ENCODE measurements around the gene VASN. TPM values are rescaled to one million over a fixed set of nuclear protein-coding genes. Genes with fewer than 3 reads are reported as not detected.

VASN gene
- total and polyA plus RNA-seq, 2 donors from 2014 or later: 75.7 to 82.7 TPM

DNA sequence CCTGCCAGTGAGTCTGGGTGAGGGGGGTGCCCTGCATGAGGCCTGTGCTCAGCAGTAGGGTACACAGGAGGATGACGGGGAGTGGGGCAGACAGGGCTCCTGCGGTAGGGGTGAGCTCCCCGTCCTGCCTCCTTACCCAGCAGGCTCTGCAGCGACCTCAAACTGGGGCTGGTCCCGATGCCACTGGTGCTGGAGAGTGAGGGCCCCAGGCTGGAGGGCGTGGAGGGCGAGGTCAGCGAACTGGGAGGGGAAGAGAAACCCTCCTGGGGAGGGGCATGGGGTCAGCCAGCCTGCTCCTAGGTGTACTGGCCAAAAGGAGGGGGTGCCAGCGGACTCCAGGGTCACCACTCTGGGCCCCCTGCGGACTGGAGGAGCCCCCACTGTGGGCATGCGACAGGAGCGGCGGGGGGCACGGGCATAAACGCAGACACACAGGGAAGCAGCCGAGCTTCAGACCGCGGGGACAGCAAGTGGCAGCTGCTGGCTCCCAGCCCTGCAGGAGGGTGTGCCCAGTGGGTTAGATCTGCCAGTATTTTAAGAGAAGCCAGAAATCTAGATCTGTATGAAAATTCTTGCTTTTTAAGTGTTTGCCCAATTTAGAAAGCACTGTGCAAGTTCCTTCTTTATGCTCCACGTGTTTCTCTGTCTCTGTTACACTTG, 9.0 kb upstream of the VASN start:
- H3K4me1 ChIP-seq (ENCODE audit: control insufficient read depth in 2 of 3, insufficient read depth in 2 of 3, low read depth in 1 of 3, low read length in 3 of 3): no peaks in the 10 kb centered on the region
- intact Hi-C loops (cut with DNase I): loop anchor here (5.0 kb wide), 1 partner anchor 40 kb away; no protein-coding TSS in a partner anchor
- FAIRE-seq (no peak), DNase-seq (no peak)
- H3K4me3 ChIP-seq (ENCODE audit: low read length in 3 of 3): no peak overlapping the region
- H3K27ac ChIP-seq (ENCODE audit: low read depth in 2 of 2, low read length in 2 of 2): no peak overlapping the region
- peaks cover 0 to 2% (median 0%) of the 10 kb centered on the region in 3 donors for H3K36me3 ChIP-seq (ENCODE audit: control insufficient read depth in 2 of 3, insufficient read depth in 3 of 3, low read length in 3 of 3)
- H3K9ac ChIP-seq (ENCODE audit: low read length in 3 of 3): no peak overlapping the region
- H3K27me3 ChIP-seq (ENCODE audit: control insufficient read depth, insufficient read depth, low read length): no peaks in the 10 kb centered on the region
- no peaks in the 10 kb centered on the region for H3K9me3 ChIP-seq (ENCODE audit: control insufficient read depth in 2 of 3, insufficient read depth in 1 of 3, low read length in 3 of 3)
- TF ChIP-seq, protein P1, sequence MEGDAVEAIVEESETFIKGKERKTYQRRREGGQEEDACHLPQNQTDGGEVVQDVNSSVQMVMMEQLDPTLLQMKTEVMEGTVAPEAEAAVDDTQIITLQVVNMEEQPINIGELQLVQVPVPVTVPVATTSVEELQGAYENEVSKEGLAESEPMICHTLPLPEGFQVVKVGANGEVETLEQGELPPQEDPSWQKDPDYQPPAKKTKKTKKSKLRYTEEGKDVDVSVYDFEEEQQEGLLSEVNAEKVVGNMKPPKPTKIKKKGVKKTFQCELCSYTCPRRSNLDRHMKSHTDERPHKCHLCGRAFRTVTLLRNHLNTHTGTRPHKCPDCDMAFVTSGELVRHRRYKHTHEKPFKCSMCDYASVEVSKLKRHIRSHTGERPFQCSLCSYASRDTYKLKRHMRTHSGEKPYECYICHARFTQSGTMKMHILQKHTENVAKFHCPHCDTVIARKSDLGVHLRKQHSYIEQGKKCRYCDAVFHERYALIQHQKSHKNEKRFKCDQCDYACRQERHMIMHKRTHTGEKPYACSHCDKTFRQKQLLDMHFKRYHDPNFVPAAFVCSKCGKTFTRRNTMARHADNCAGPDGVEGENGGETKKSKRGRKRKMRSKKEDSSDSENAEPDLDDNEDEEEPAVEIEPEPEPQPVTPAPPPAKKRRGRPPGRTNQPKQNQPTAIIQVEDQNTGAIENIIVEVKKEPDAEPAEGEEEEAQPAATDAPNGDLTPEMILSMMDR (IDR thresholded peaks at IDR 0.05; ENCODE audit: borderline replicate concordance, extremely low read depth, insufficient read depth): no peak

DNA sequence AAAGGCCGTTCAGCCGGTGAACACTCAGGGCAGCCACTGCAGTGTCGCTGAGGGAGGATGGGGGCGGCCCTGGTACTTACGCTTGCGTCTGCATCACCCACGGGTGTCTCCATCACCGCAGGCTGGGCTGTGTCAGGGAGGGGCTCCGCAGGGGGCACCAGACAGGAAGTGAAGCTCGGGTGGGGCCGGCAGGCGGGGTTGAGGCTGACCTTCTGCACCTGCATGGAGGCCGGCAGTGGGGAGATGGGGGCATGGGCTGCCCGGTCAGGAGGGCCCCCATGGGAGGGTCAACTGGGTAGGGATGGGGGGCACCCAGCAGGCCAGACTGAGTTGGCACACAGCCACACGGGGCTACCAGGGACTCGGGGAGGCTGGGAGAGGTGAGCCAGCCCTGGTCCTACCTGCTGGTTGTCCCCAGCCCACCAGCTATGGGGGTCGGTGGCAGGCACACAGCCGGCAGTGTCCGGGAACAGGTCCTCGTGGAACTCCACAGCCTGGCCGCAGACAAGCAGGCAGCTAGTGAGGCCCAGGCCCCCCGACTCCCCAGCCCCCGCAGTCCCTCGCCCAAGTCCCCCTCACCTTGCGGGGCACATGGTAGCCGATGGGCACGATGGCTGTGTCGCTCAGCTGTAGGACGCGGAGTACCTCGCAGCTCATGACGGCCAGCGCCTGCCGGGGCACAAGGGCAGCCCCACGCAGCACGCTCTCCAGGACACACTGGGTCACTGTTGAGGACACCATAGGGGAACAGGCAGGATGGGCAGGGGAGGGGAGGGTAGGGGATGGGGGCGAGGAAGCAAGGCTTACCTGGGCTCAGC, 7.2 kb upstream of the VASN start:
- Histone ChIP-seq H3K27me3 (ENCODE audit: control insufficient read depth, insufficient read depth, low read length) (no peaks in the 10 kb centered on the region), H3K9ac (ENCODE audit: low read length in 3 of 3) (no peak overlapping the region), H3K27ac (ENCODE audit: low read depth in 2 of 2, low read length in 2 of 2) (no peak overlapping the region), H3K4me1 (ENCODE audit: control insufficient read depth in 2 of 3, insufficient read depth in 2 of 3, low read depth in 1 of 3, low read length in 3 of 3) (no peaks in the 10 kb centered on the region), H3K4me3 (ENCODE audit: low read length in 3 of 3) (no peak overlapping the region), H3K36me3 (ENCODE audit: control insufficient read depth in 2 of 3, insufficient read depth in 3 of 3, low read length in 3 of 3) (peaks cover 0 to 2% (median 0%) of the 10 kb centered on the region in 3 donors), H3K9me3 (ENCODE audit: control insufficient read depth in 2 of 3, insufficient read depth in 1 of 3, low read length in 3 of 3) (no peaks in the 10 kb centered on the region)
- intact Hi-C loops (cut with DNase I): loop anchor here (5.0 kb wide), 1 partner anchor 38 kb away; no protein-coding TSS in a partner anchor
- FAIRE-seq (no peak), DNase-seq (peak in 2 of 5 donors; percentile 54 to 77)
- TF ChIP-seq, protein P1 (IDR thresholded peaks at IDR 0.05; ENCODE audit: borderline replicate concordance, extremely low read depth, insufficient read depth): no peak

DNA sequence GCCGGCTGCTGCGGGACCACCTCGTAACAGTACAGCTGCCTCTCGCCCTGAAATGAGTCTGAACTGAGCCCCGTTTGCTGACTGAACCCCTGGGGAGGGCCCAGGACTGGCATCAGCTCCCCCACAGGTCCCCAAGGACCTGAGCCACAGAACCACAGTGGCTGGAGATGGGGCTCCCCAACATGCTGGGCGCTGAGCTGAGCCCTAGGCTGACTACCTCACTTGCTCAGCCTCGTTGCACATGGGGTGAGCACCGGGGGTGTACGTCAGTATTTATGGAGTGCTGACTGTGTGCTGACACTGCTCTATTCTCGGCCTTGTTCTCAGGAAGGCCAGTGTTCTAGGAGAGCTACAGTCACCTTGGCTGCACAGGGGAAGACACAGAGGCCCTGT, 6.6 kb upstream of the VASN start:
- H3K4me3 ChIP-seq (ENCODE audit: low read length in 3 of 3): no peak overlapping the region
- no peak overlapping the region for H3K9ac ChIP-seq (ENCODE audit: low read length in 3 of 3)
- no peak for FAIRE-seq
- peaks cover 0 to 2% (median 0%) of the 10 kb centered on the region in 3 donors for H3K36me3 ChIP-seq (ENCODE audit: control insufficient read depth in 2 of 3, insufficient read depth in 3 of 3, low read length in 3 of 3)
- no peaks in the 10 kb centered on the region for H3K9me3 ChIP-seq (ENCODE audit: control insufficient read depth in 2 of 3, insufficient read depth in 1 of 3, low read length in 3 of 3)
- intact Hi-C loops (cut with DNase I): no loop called here
- H3K27me3 ChIP-seq (ENCODE audit: control insufficient read depth, insufficient read depth, low read length): no peaks in the 10 kb centered on the region
- no peak overlapping the region for H3K27ac ChIP-seq (ENCODE audit: low read depth in 2 of 2, low read length in 2 of 2)
- no peak for DNase-seq
- TF ChIP-seq, protein P1 (IDR thresholded peaks at IDR 0.05; ENCODE audit: borderline replicate concordance, extremely low read depth, insufficient read depth): no peak
- peaks cover 0 to under 1% (median 0%) of the 10 kb centered on the region in 3 donors for H3K4me1 ChIP-seq (ENCODE audit: control insufficient read depth in 2 of 3, insufficient read depth in 2 of 3, low read depth in 1 of 3, low read length in 3 of 3)
